HCT116 (cell line): ENCODE measurements around the gene SRD5A3. TPM values are rescaled to one million over a fixed set of nuclear protein-coding genes. Genes with fewer than 3 reads are reported as not detected.

Experiments
- ATAC-seq: fragments of 200-7000 bp; cut with Tn5 transposase; 2 replicates; pipeline ENCODE4 v1.9.1; 2020; ENCODE audit warnings: mild to moderate bottlenecking, moderate library complexity
- BruUV-seq: library from RNA; stranded (reverse); fragments of 400-500 nt; replicated peaks from 2 replicates; lab custom pipeline; 2021; lab: Mats Ljungman, UMichigan
- CTCF ChIA-PET: fragments of 300-600 bp; sonication (Branson Sonifier 250); formaldehyde crosslinking; loops from one replicate; lab custom pipeline; 2021; ENCODE audit warnings: antibody characterized with exemption; lab: Charles Lee
- POLR2A ChIA-PET: fragments of 300-600, 350-600 bp; sonication (Branson Sonifier 250); formaldehyde crosslinking; loops from one replicate; lab custom pipeline; 2021; ENCODE audit warnings: antibody characterized with exemption; lab: Charles Lee
- RAD21 ChIA-PET, 2 experiments: fragments of 300-600 bp; sonication (Branson Sonifier 250); formaldehyde crosslinking; loops; one replicate each; lab custom pipeline; 2023; ENCODE audit warnings: low total read pairs in 2 of 2; ENCODE audit not compliant: uncharacterized antibody in 2 of 2, unreplicated experiment in 2 of 2, low non-redundant PET in 1 of 2; lab: Charles Lee
- DNase-seq: peaks from one replicate; pipeline ENCODE4 v3.0.0-alpha.2; 2010; ENCODE audit warnings: low read depth, low spot score
- H2AFZ ChIP-seq: fragments of 200-600 bp; shearing (Covaris generic), sonication (generic); 2 replicates; pipeline ENCODE4 v1.6.1; 2017; ENCODE audit warnings: low read depth, mixed run types, mixed read lengths, antibody characterized with exemption, low read length; ENCODE audit not compliant: poor library complexity, severe bottlenecking
- H3K27ac ChIP-seq: 2 replicates; pipeline ENCODE4 v1.5.1; 2012; ENCODE audit warnings: low read depth, low read length
- H3K27me3 ChIP-seq: fragments of 200-600 bp; sonication (generic); 2 replicates; pipeline ENCODE4 v1.6.1; 2016; ENCODE audit warnings: mixed run types, low read length, mixed read lengths; ENCODE audit not compliant: insufficient read depth
- H3K36me3 ChIP-seq, 2 experiments: fragments of 200-500 bp in 1 of 2; fragments of 200-600 bp in 1 of 2; sonication (Bioruptor generic) in 1 of 2; sonication (generic) in 1 of 2; 2 replicates each; pipeline versions ENCODE4 v1.5.1 to v1.6.1; 2014 to 2016; ENCODE audit warnings: low read length in 2 of 2, inconsistent platforms in 1 of 2, mixed read lengths in 1 of 2, mixed run types in 1 of 2; ENCODE audit not compliant: insufficient read depth in 2 of 2, control insufficient read depth in 1 of 2
- H3K4me1 ChIP-seq, 2 experiments: fragments of 200-600 bp in 1 of 2; sonication (generic) in 1 of 2; 2 replicates each; pipeline versions ENCODE4 v1.5.1 to v1.6.1; 2012 to 2017; ENCODE audit warnings: low read length in 2 of 2, inconsistent platforms in 1 of 2, mild to moderate bottlenecking in 1 of 2, mixed read lengths in 1 of 2, mixed run types in 1 of 2, moderate library complexity in 1 of 2; ENCODE audit not compliant: insufficient read depth in 2 of 2, control insufficient read depth in 1 of 2
- H3K4me2 ChIP-seq: fragments of 200-600 bp; sonication (generic); 2 replicates; pipeline ENCODE4 v1.6.1; 2017; ENCODE audit warnings: mixed run types, low read length, mixed read lengths
- H3K4me3 ChIP-seq, 2 experiments: fragments of 200-600 bp in 1 of 2; sonication (generic) in 1 of 2; replicated peaks in 1 of 2; 2 replicates each; pipeline ENCODE4 v1.5.1; 2011 to 2016; ENCODE audit warnings: low read length in 2 of 2, control low read depth in 1 of 2, low read depth in 1 of 2, mild to moderate bottlenecking in 1 of 2, mixed read lengths in 1 of 2, mixed run types in 1 of 2
- H3K79me2 ChIP-seq: fragments of 200-600 bp; sonication (generic); 2 replicates; pipeline ENCODE4 v1.6.1; 2017; ENCODE audit warnings: mild to moderate bottlenecking, mixed run types, low read length, moderate library complexity, mixed read lengths; ENCODE audit not compliant: insufficient read depth
- H3K9ac ChIP-seq: fragments of 200-600 bp; sonication (generic); 2 replicates; pipeline ENCODE4 v1.6.1; 2016; ENCODE audit warnings: low read length, mixed read lengths
- H3K9me2 ChIP-seq: fragments of 200-600 bp; sonication (generic), shearing (Covaris generic); 2 replicates; pipeline ENCODE4 v1.6.1; 2017; ENCODE audit warnings: mixed run types, mild to moderate bottlenecking, moderate library complexity; ENCODE audit not compliant: insufficient read depth
- H3K9me3 ChIP-seq, 2 experiments: fragments of 200-500 bp in 1 of 2; fragments of 200-600 bp in 1 of 2; sonication (Bioruptor generic) in 1 of 2; sonication (generic) in 1 of 2; 2 replicates each; pipeline ENCODE4 v1.6.1; 2014 to 2017; ENCODE audit warnings: low read length in 2 of 2, mixed read lengths in 2 of 2, inconsistent platforms in 1 of 2, low read depth in 1 of 2, mild to moderate bottlenecking in 1 of 2, mixed run types in 1 of 2, moderate library complexity in 1 of 2; ENCODE audit not compliant: control insufficient read depth in 1 of 2, insufficient read depth in 1 of 2
- H4K20me1 ChIP-seq: fragments of 200-600 bp; sonication (generic), shearing (Covaris generic); 2 replicates; pipeline ENCODE4 v1.6.1; 2017; ENCODE audit warnings: mixed run types, mild to moderate bottlenecking, moderate library complexity; ENCODE audit not compliant: insufficient read depth
- CBX3 ChIP-seq: IDR thresholded peaks from 2 replicates; pipeline ENCODE4 v1.6.1; 2012; ENCODE audit warnings: low read depth
- CEBPB ChIP-seq: IDR thresholded peaks from 2 replicates; pipeline ENCODE4 v1.6.1; 2012; ENCODE audit warnings: low read depth
- EGR1 ChIP-seq: IDR thresholded peaks from 2 replicates; pipeline ENCODE4 v1.6.1; 2012; ENCODE audit warnings: low read depth
- EZH2 ChIP-seq: fragments of 200-600 bp; sonication (generic); IDR thresholded peaks from 2 replicates; pipeline ENCODE4 v1.6.1; 2017; ENCODE audit warnings: antibody characterized with exemption, mixed run types
- RAD21 ChIP-seq: IDR thresholded peaks from 2 replicates; pipeline ENCODE4 v1.6.1; 2012; ENCODE audit warnings: low read depth, mild to moderate bottlenecking
- SRF ChIP-seq: IDR thresholded peaks from 2 replicates; pipeline ENCODE4 v1.6.1; 2012; ENCODE audit warnings: low read depth
- intact Hi-C: fragments of 100-400 bp; cut with micrococcal nuclease; formaldehyde crosslinking; loops from 2 replicates; pipeline ENCODE4 v1.10.0; 2022
- total RNA-seq: library from RNA; stranded (reverse); gene quantifications from one replicate; pipeline ENCODE4 v1.2.1, GENCODE V29; 2021; ENCODE audit not compliant: unreplicated experiment
- TF ChIP-seq, protein P1 (sequence below): IDR thresholded peaks from 2 replicates; pipeline ENCODE4 v1.6.1; 2012; ENCODE audit warnings: low read depth
- TF ChIP-seq, protein P2 (sequence below): IDR thresholded peaks from 2 replicates; pipeline ENCODE4 v1.6.1; 2012
- TF ChIP-seq, protein P3 (sequence below): IDR thresholded peaks from 2 replicates; pipeline ENCODE4 v1.6.1; 2011; ENCODE audit warnings: mild to moderate bottlenecking, low read length, moderate library complexity; ENCODE audit not compliant: insufficient replicate concordance; ENCODE audit errors: extremely low read depth

SRD5A3 gene
- total RNA-seq, 1 experiment from 2014 or later, result 19.9 TPM

DNA sequence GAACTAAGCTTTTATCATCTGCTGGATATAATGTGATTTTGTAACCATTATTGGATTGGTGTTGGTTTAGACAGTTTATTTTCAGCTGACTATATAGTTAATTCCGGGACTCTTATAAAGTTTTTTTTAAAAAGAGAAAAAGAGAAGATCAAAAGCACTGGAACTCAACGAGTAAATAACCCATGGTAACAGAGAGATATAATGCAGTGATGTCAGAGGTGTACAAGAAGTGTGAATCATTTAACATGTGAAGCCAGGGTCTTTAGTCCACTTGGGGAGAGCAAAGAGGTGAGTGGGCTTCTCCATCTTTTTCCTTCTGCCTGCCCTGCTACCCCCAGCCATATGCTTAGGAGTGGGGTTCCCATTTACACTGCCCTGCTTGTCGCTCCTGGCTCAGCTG is 52.9 kb downstream of the SRD5A3 start:
- intact Hi-C loops, result no loop called here
- peaks cover 72% of the 10 kb centered on the region for H3K79me2 ChIP-seq
- TF ChIP-seq RAD21, result no peak
- TF ChIP-seq EZH2, result no peak
- TF ChIP-seq, protein P1, sequence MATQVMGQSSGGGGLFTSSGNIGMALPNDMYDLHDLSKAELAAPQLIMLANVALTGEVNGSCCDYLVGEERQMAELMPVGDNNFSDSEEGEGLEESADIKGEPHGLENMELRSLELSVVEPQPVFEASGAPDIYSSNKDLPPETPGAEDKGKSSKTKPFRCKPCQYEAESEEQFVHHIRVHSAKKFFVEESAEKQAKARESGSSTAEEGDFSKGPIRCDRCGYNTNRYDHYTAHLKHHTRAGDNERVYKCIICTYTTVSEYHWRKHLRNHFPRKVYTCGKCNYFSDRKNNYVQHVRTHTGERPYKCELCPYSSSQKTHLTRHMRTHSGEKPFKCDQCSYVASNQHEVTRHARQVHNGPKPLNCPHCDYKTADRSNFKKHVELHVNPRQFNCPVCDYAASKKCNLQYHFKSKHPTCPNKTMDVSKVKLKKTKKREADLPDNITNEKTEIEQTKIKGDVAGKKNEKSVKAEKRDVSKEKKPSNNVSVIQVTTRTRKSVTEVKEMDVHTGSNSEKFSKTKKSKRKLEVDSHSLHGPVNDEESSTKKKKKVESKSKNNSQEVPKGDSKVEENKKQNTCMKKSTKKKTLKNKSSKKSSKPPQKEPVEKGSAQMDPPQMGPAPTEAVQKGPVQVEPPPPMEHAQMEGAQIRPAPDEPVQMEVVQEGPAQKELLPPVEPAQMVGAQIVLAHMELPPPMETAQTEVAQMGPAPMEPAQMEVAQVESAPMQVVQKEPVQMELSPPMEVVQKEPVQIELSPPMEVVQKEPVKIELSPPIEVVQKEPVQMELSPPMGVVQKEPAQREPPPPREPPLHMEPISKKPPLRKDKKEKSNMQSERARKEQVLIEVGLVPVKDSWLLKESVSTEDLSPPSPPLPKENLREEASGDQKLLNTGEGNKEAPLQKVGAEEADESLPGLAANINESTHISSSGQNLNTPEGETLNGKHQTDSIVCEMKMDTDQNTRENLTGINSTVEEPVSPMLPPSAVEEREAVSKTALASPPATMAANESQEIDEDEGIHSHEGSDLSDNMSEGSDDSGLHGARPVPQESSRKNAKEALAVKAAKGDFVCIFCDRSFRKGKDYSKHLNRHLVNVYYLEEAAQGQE, result no peak
- no peak for TF ChIP-seq SRF
- TF ChIP-seq CBX3, result no peak
- TF ChIP-seq EGR1, result no peak
- TF ChIP-seq, protein P2, sequence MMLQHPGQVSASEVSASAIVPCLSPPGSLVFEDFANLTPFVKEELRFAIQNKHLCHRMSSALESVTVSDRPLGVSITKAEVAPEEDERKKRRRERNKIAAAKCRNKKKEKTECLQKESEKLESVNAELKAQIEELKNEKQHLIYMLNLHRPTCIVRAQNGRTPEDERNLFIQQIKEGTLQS, result no peak
- TF ChIP-seq, protein P3, sequence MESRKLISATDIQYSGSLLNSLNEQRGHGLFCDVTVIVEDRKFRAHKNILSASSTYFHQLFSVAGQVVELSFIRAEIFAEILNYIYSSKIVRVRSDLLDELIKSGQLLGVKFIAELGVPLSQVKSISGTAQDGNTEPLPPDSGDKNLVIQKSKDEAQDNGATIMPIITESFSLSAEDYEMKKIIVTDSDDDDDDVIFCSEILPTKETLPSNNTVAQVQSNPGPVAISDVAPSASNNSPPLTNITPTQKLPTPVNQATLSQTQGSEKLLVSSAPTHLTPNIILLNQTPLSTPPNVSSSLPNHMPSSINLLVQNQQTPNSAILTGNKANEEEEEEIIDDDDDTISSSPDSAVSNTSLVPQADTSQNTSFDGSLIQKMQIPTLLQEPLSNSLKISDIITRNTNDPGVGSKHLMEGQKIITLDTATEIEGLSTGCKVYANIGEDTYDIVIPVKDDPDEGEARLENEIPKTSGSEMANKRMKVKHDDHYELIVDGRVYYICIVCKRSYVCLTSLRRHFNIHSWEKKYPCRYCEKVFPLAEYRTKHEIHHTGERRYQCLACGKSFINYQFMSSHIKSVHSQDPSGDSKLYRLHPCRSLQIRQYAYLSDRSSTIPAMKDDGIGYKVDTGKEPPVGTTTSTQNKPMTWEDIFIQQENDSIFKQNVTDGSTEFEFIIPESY, result no peak
- no peak for TF ChIP-seq CEBPB
- TF ChIP-seq, all 23 proteins: peak for 0
- H3K27me3 ChIP-seq, result no peaks in the 10 kb centered on the region
- CTCF ChIA-PET, result no interaction called here
- 0 out of 2 replicates have a peak overlapping the region, but pooled peaks have one; percentile 77 for H3K4me2 ChIP-seq
- no peaks in the 10 kb centered on the region for H3K9me2 ChIP-seq
- DNase-seq (no peak), ATAC-seq (no peak)
- no peaks in the 10 kb centered on the region for H3K9me3 ChIP-seq
- H3K9ac ChIP-seq, result no peak overlapping the region
- POLR2A ChIA-PET, result no interaction called here
- BruUV-seq, result no TSS peak
- peaks cover 16 to 23% of the 10 kb centered on the region in 2 experiments for H3K36me3 ChIP-seq
- no peak overlapping the region for H2AFZ ChIP-seq
- no peak overlapping the region for H3K27ac ChIP-seq
- peaks cover 24% of the 10 kb centered on the region; the same call in 1 of the 2 replicates for H4K20me1 ChIP-seq
- H3K4me3 ChIP-seq, result no peak overlapping the region
- H3K4me1 ChIP-seq, result peaks cover 18 to 28% of the 10 kb centered on the region in 2 experiments
- RAD21 ChIA-PET, result no interaction called here
